Common myeloid progenitor, CD34-positive (primary cell): Measurements from ENCODE around the gene DHX29.

Experiments used
- CTCF ChIA-PET: fragments of 350-600 bp; sonication (Branson Sonifier 250); formaldehyde crosslinking; loops from one replicate; lab custom pipeline; 2021; ENCODE audit warnings: antibody characterized with exemption; lab: Charles Lee
- POLR2A ChIA-PET: fragments of 350-600 bp; sonication (Branson Sonifier 250); formaldehyde crosslinking; loops from one replicate; lab custom pipeline; 2021; ENCODE audit warnings: antibody characterized with exemption; lab: Charles Lee
- DNase-seq, 3 donors: peaks; one replicate each; pipeline versions ENCODE4 v3.0.0 to v3.0.0-alpha.2; 2013
- H3K27ac ChIP-seq, 2 experiments: 1 replicate in 1 of 2; 2 replicates in 1 of 2; pipeline ENCODE4 v1.7.0; 2013; ENCODE audit warnings: inconsistent platforms in 2 of 2, low read length in 2 of 2, mild to moderate bottlenecking in 2 of 2, low read depth in 1 of 2, moderate library complexity in 1 of 2; ENCODE audit not compliant: severe bottlenecking in 2 of 2, insufficient read depth in 1 of 2, poor library complexity in 1 of 2
- H3K27me3 ChIP-seq, 5 experiments: replicated peaks in 2 of 5; 1 replicate in 3 of 5; 2 replicates in 2 of 5; pipeline versions ENCODE4 v1.6.1 to v1.7.0; 2013; ENCODE audit warnings: low read length in 4 of 5, mild to moderate bottlenecking in 2 of 5, moderate library complexity in 2 of 5, inconsistent platforms in 1 of 5; ENCODE audit not compliant: insufficient read depth in 5 of 5, control insufficient read depth in 4 of 5
- H3K36me3 ChIP-seq, 4 experiments: 1 replicate in 2 of 4; 2 replicates in 2 of 4; pipeline versions ENCODE4 v1.6.1 to v1.7.0; 2013; ENCODE audit warnings: low read length in 3 of 4, control low read depth in 1 of 4, mild to moderate bottlenecking in 1 of 4; ENCODE audit not compliant: control insufficient read depth in 4 of 4, insufficient read depth in 4 of 4
- H3K4me1 ChIP-seq, 4 experiments: 1 replicate in 3 of 4; 2 replicates in 1 of 4; pipeline versions ENCODE4 v1.6.1 to v1.7.1; 2013; ENCODE audit warnings: low read length in 3 of 4, mild to moderate bottlenecking in 3 of 4, control low read depth in 1 of 4, inconsistent platforms in 1 of 4, moderate library complexity in 1 of 4; ENCODE audit not compliant: control insufficient read depth in 4 of 4, insufficient read depth in 4 of 4; ENCODE audit errors: control extremely low read depth in 1 of 4
- H3K4me3 ChIP-seq, 7 experiments: 1 replicate in 4 of 7; 2 replicates in 3 of 7; pipeline versions ENCODE4 v1.5.1 to v1.7.0; 2013; ENCODE audit warnings: mild to moderate bottlenecking in 7 of 7, low read length in 6 of 7, moderate library complexity in 6 of 7, inconsistent platforms in 2 of 7, low read depth in 2 of 7, control low read depth in 1 of 7; ENCODE audit not compliant: insufficient read depth in 4 of 7, control insufficient read depth in 1 of 7; ENCODE audit errors: extremely low read depth in 1 of 7
- H3K9me3 ChIP-seq, 5 experiments: 1 replicate in 4 of 5; 2 replicates in 1 of 5; pipeline versions ENCODE4 v1.6.1 to v1.7.1; 2013; ENCODE audit warnings: low read length in 4 of 5, mild to moderate bottlenecking in 2 of 5, inconsistent platforms in 1 of 5, low read depth in 1 of 5, moderate library complexity in 1 of 5; ENCODE audit not compliant: control insufficient read depth in 4 of 5, insufficient read depth in 2 of 5; ENCODE audit errors: control extremely low read depth in 1 of 5
- WGBS: methylation state at CpG from one replicate; pipeline ENCODE4 v1.1.5; 2013; ENCODE audit not compliant: insufficient coverage; 5-methylcytosine and 5-hydroxymethylcytosine counted together

Gene DHX29

DNA sequence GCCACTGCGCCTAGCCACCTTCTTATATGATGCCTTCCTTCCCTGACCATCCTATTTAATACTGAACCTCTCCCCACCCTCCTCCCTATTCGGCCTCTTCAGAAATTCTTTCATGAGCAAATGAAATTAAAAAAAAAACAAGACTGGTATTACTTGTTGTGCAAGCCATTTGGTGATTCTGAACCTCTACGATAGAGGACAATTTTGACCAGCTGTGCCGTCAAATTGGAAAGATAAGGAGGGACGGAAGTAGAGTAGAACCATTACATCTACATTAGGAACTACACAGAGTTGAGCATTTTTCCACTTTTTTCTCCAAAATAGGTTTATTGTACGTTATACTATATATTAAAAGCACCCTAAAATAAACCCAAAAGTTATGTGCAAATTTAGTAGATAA lies 2.9 kb downstream of the DHX29 start:
- WGBS: 87% methylated on average over 4 of the region's 6 CpGs
- H3K27ac ChIP-seq: no peak overlapping the region
- DNase-seq: no peak
- no peak overlapping the region for H3K4me3 ChIP-seq
- ChIA-PET POLR2A (no interaction called here), CTCF (no interaction called here)
- H3K9me3 ChIP-seq: peaks cover 0 to 8% (median 3%) of the 10 kb centered on the region in 5 experiments
- peaks cover 22 to 50% (median 33%) of the 10 kb centered on the region in 4 experiments for H3K4me1 ChIP-seq
- H3K36me3 ChIP-seq: peaks cover 0 to 7% (median 3%) of the 10 kb centered on the region in 4 experiments
- H3K27me3 ChIP-seq: no peaks in the 10 kb centered on the region

DNA sequence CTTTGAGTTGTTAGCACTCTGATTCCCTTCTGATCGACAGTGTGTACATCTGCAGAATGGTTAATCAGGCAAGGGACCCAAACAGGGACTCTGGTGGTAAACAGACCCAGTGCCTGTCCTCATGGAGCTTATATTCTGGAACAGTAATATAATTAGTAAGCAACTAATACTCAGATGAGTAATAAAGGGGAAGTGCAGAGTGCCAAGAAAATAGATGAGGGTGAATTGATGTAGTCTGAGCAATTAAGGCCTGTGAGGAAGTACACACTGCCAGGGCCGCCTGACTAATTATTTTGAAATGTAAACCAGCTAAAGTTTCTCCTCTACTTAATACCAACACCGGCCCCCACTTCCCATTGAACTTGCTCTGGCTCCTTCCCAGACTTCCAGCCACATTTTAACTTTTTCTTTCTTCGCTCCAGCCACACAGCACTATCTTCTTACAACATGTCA lies 4.2 kb downstream of the DHX29 start:
- Histone ChIP-seq H3K36me3 (peaks cover 0 to 7% (median 3%) of the 10 kb centered on the region in 4 experiments), H3K9me3 (peaks cover 0 to 8% (median 3%) of the 10 kb centered on the region in 5 experiments), H3K27ac (peak overlapping the region in 1 of 2 experiments; percentile 51), H3K4me1 (peaks cover 14 to 38% (median 26%) of the 10 kb centered on the region in 4 experiments), H3K27me3 (no peaks in the 10 kb centered on the region), H3K4me3 (peak overlapping the region in 2 of 7 experiments; percentile 4 to 26)
- POLR2A ChIA-PET: no interaction called here
- WGBS: 46% methylated on average over 3 of the region's 4 CpGs
- peak; percentile 17 to 81 (median 77) for DNase-seq
- CTCF ChIA-PET: interaction anchor here (0.7 to 1.8 kb wide), 6 partner anchors 11 to 72 kb away, joined by 3 to 6 read pairs (median 3); no protein-coding TSS in a partner anchor

DNA sequence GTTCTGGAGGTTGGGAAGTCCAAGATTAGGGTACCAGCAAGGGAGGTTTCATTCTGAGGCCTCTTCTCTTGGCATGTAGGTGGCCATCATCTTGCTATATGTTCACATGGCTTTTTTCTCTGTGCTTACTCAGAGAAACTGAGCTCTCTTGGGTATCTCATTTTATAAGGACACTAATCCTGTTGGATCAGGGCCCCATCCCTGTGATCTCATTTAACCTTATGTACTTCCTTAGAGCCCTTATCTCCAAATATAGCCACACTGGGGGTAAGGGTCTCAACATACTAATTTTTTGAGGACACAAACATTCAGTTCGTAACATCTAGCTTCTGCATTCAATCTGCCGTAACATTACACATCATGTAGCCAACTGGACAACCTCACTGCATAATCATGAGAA lies 6.6 kb downstream of the DHX29 start:
- POLR2A ChIA-PET: no interaction called here

DNA sequence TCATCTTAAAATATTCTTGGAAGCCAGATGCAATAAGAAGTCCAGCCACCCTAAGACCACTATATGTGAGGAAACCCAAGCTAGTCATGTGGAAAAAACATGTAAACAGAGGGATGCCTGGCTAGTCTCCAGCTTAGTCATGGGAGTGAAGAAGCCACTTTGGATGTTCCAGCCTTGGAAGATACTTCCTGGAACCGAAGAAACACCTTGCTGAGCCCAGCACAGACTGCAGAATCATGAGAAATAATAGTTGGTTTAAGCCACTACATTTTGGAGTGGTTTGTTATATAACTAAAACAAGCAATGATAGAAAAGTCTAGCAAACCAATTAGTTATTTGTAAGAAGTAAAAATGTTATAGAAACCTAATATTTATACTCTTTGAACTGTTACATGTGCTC lies 12.6 kb downstream of the DHX29 start:
- H3K4me3 ChIP-seq: no peak overlapping the region
- no peaks in the 10 kb centered on the region for H3K4me1 ChIP-seq
- WGBS: 100% methylated on average over 1 of the region's 1 CpG
- ChIA-PET CTCF (no interaction called here), POLR2A (no interaction called here)
- no peak for DNase-seq
- H3K36me3 ChIP-seq: peaks cover 15 to 69% (median 42%) of the 10 kb centered on the region in 4 experiments
- peaks cover 0 to 9% (median 0%) of the 10 kb centered on the region in 5 experiments for H3K9me3 ChIP-seq
- H3K27me3 ChIP-seq: no peaks in the 10 kb centered on the region
- no peak overlapping the region for H3K27ac ChIP-seq

More for the DNA sequence above, 6.6 kb downstream of the DHX29 start:
- Histone ChIP-seq H3K4me1 (peaks cover 2 to 24% (median 16%) of the 10 kb centered on the region in 4 experiments), H3K4me3 (no peak overlapping the region), H3K36me3 (peaks cover 0 to 22% (median 11%) of the 10 kb centered on the region in 4 experiments), H3K27me3 (no peaks in the 10 kb centered on the region), H3K9me3 (peaks cover 0 to 8% (median 3%) of the 10 kb centered on the region in 5 experiments), H3K27ac (no peak overlapping the region)
- CTCF ChIA-PET: interaction anchor here (1.0 to 1.2 kb wide), 2 partner anchors 15 to 17 kb away, joined by 3 read pairs; no protein-coding TSS in a partner anchor
- WGBS: 92% methylated on average over 2 of the region's 2 CpGs
- DNase-seq: no peak

DNA sequence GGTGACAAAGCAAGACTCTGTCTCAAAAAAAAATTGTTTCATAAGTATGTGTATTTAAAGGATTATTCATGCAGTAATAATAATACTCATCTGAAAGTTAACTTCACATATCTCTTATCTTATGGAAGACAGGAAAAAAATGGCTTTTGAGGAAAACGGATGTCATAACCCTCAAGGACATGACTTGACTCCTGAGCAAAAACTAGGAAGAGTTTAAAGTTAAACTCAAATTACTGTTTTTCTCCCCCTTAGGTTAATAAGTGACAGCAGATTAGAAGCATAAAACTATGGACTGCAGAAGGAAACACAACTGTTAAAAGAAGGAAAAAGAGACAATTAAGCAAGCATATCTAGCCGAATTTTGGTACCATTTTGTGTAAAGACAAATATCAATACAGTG lies 16.5 kb downstream of the DHX29 start:
- peaks cover 19 to 75% (median 48%) of the 10 kb centered on the region in 4 experiments for H3K36me3 ChIP-seq
- H3K9me3 ChIP-seq: peaks cover 0 to 9% (median 0%) of the 10 kb centered on the region in 5 experiments
- ChIA-PET CTCF (no interaction called here), POLR2A (no interaction called here)
- no CpG with 5 or more reads among the region's 2 CpGs for WGBS
- no peaks in the 10 kb centered on the region for H3K27me3 ChIP-seq
- peaks cover 0 to 4% (median 0%) of the 10 kb centered on the region in 4 experiments for H3K4me1 ChIP-seq
- no peak overlapping the region for H3K4me3 ChIP-seq
- no peak for DNase-seq
- H3K27ac ChIP-seq: no peak overlapping the region

DNA sequence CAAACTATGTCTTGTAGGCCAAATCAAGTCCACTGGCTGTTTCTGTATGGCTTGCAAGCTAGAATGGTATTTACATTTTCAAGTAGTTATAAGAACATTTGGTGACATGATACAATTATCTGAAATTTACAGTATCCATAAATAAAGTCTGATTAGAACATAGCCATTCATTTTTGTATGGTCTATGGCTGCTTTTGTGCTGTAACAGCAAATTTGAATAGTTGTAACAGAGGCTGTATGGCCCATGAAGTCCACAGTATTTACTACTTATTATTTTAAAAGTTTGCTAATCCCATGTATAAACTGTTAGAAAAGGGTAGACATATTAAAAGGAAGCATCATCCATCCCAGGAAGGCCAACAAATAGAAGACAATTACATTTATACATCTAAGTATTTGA lies 17.7 kb downstream of the DHX29 start:
- H3K9me3 ChIP-seq: peaks cover 0 to under 1% (median 0%) of the 10 kb centered on the region in 5 experiments
- DNase-seq: no peak
- no peaks in the 10 kb centered on the region for H3K27me3 ChIP-seq
- peaks cover 14 to 73% (median 46%) of the 10 kb centered on the region in 4 experiments for H3K36me3 ChIP-seq
- CTCF ChIA-PET: no interaction called here
- H3K4me1 ChIP-seq: peaks cover 0 to 4% (median 0%) of the 10 kb centered on the region in 4 experiments
- no peak overlapping the region for H3K4me3 ChIP-seq
- no peak overlapping the region for H3K27ac ChIP-seq
- POLR2A ChIA-PET: no interaction called here

DNA sequence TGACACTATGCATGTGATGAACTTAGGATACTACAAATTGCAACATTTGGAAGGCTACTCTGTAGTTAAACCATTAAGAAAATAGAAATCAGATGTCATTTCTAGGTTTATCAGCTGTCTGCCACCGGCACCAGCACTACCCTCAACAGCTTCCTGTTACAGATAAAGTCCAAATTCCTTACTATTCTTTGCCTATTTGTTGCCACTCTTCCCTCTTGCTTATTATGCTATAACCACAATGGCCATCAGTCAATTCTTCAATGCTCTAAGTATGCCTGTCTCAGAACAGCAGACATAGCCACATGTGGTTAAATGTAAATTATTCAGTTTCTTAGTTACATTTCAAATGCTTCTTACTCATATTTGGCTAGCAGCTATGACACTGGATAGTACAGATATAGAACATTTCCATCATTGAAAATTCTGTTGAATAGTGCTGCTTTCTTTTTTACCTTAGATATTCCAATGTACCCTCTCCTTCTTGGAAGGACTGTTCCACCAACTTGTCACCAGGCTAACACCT lies 21.0 kb downstream of the DHX29 start:
- CTCF ChIA-PET: interaction anchor here (0.6 to 1.5 kb wide), 2 partner anchors 14 to 114 kb away, joined by 3 read pairs; no protein-coding TSS in a partner anchor
- no peak overlapping the region for H3K4me3 ChIP-seq
- POLR2A ChIA-PET: no interaction called here
- WGBS: 0% methylated on average over 1 of the region's 1 CpG
- peak; percentile 14 to 53 (median 23) for DNase-seq
- peaks cover 0 to 4% (median 0%) of the 10 kb centered on the region in 4 experiments for H3K4me1 ChIP-seq
- no peaks in the 10 kb centered on the region for H3K9me3 ChIP-seq
- peaks cover 17 to 62% (median 40%) of the 10 kb centered on the region in 4 experiments for H3K36me3 ChIP-seq
- H3K27ac ChIP-seq: no peak overlapping the region
- H3K27me3 ChIP-seq: no peaks in the 10 kb centered on the region
